HCT116 (cell line): ENCODE measurements around the gene SETDB1. TPM values are rescaled to one million over a fixed set of nuclear protein-coding genes. Genes with fewer than 3 reads are reported as not detected.

ENCODE experiments used
- ATAC-seq: fragments of 200-7000 bp; cut with Tn5 transposase; 2 replicates; pipeline ENCODE4 v1.9.1; 2020; ENCODE audit warnings: mild to moderate bottlenecking, moderate library complexity
- BruUV-seq: library from RNA; stranded (reverse); fragments of 400-500 nt; replicated peaks from 2 replicates; lab custom pipeline; 2021; lab: Mats Ljungman, UMichigan
- CTCF ChIA-PET: fragments of 300-600 bp; sonication (Branson Sonifier 250); formaldehyde crosslinking; loops from one replicate; lab custom pipeline; 2021; ENCODE audit warnings: antibody characterized with exemption; lab: Charles Lee
- POLR2A ChIA-PET: fragments of 300-600, 350-600 bp; sonication (Branson Sonifier 250); formaldehyde crosslinking; loops from one replicate; lab custom pipeline; 2021; ENCODE audit warnings: antibody characterized with exemption; lab: Charles Lee
- RAD21 ChIA-PET, 2 experiments: fragments of 300-600 bp; sonication (Branson Sonifier 250); formaldehyde crosslinking; loops; one replicate each; lab custom pipeline; 2023; ENCODE audit warnings: low total read pairs in 2 of 2; ENCODE audit not compliant: uncharacterized antibody in 2 of 2, unreplicated experiment in 2 of 2, low non-redundant PET in 1 of 2; lab: Charles Lee
- DNase-seq: peaks from one replicate; pipeline ENCODE4 v3.0.0-alpha.2; 2010; ENCODE audit warnings: low read depth, low spot score
- H2AFZ ChIP-seq: fragments of 200-600 bp; shearing (Covaris generic), sonication (generic); 2 replicates; pipeline ENCODE4 v1.6.1; 2017; ENCODE audit warnings: low read depth, mixed run types, mixed read lengths, antibody characterized with exemption, low read length; ENCODE audit not compliant: poor library complexity, severe bottlenecking
- H3K27ac ChIP-seq: 2 replicates; pipeline ENCODE4 v1.5.1; 2012; ENCODE audit warnings: low read depth, low read length
- H3K27me3 ChIP-seq: fragments of 200-600 bp; sonication (generic); 2 replicates; pipeline ENCODE4 v1.6.1; 2016; ENCODE audit warnings: mixed run types, low read length, mixed read lengths; ENCODE audit not compliant: insufficient read depth
- H3K36me3 ChIP-seq, 2 experiments: fragments of 200-500 bp in 1 of 2; fragments of 200-600 bp in 1 of 2; sonication (Bioruptor generic) in 1 of 2; sonication (generic) in 1 of 2; 2 replicates each; pipeline versions ENCODE4 v1.5.1 to v1.6.1; 2014 to 2016; ENCODE audit warnings: low read length in 2 of 2, inconsistent platforms in 1 of 2, mixed read lengths in 1 of 2, mixed run types in 1 of 2; ENCODE audit not compliant: insufficient read depth in 2 of 2, control insufficient read depth in 1 of 2
- H3K4me1 ChIP-seq, 2 experiments: fragments of 200-600 bp in 1 of 2; sonication (generic) in 1 of 2; 2 replicates each; pipeline versions ENCODE4 v1.5.1 to v1.6.1; 2012 to 2017; ENCODE audit warnings: low read length in 2 of 2, inconsistent platforms in 1 of 2, mild to moderate bottlenecking in 1 of 2, mixed read lengths in 1 of 2, mixed run types in 1 of 2, moderate library complexity in 1 of 2; ENCODE audit not compliant: insufficient read depth in 2 of 2, control insufficient read depth in 1 of 2
- H3K4me2 ChIP-seq: fragments of 200-600 bp; sonication (generic); 2 replicates; pipeline ENCODE4 v1.6.1; 2017; ENCODE audit warnings: mixed run types, low read length, mixed read lengths
- H3K4me3 ChIP-seq, 2 experiments: fragments of 200-600 bp in 1 of 2; sonication (generic) in 1 of 2; replicated peaks in 1 of 2; 2 replicates each; pipeline ENCODE4 v1.5.1; 2011 to 2016; ENCODE audit warnings: low read length in 2 of 2, control low read depth in 1 of 2, low read depth in 1 of 2, mild to moderate bottlenecking in 1 of 2, mixed read lengths in 1 of 2, mixed run types in 1 of 2
- H3K79me2 ChIP-seq: fragments of 200-600 bp; sonication (generic); 2 replicates; pipeline ENCODE4 v1.6.1; 2017; ENCODE audit warnings: mild to moderate bottlenecking, mixed run types, low read length, moderate library complexity, mixed read lengths; ENCODE audit not compliant: insufficient read depth
- H3K9ac ChIP-seq: fragments of 200-600 bp; sonication (generic); 2 replicates; pipeline ENCODE4 v1.6.1; 2016; ENCODE audit warnings: low read length, mixed read lengths
- H3K9me2 ChIP-seq: fragments of 200-600 bp; sonication (generic), shearing (Covaris generic); 2 replicates; pipeline ENCODE4 v1.6.1; 2017; ENCODE audit warnings: mixed run types, mild to moderate bottlenecking, moderate library complexity; ENCODE audit not compliant: insufficient read depth
- H3K9me3 ChIP-seq, 2 experiments: fragments of 200-500 bp in 1 of 2; fragments of 200-600 bp in 1 of 2; sonication (Bioruptor generic) in 1 of 2; sonication (generic) in 1 of 2; 2 replicates each; pipeline ENCODE4 v1.6.1; 2014 to 2017; ENCODE audit warnings: low read length in 2 of 2, mixed read lengths in 2 of 2, inconsistent platforms in 1 of 2, low read depth in 1 of 2, mild to moderate bottlenecking in 1 of 2, mixed run types in 1 of 2, moderate library complexity in 1 of 2; ENCODE audit not compliant: control insufficient read depth in 1 of 2, insufficient read depth in 1 of 2
- H4K20me1 ChIP-seq: fragments of 200-600 bp; sonication (generic), shearing (Covaris generic); 2 replicates; pipeline ENCODE4 v1.6.1; 2017; ENCODE audit warnings: mixed run types, mild to moderate bottlenecking, moderate library complexity; ENCODE audit not compliant: insufficient read depth
- EZH2phosphoT487 ChIP-seq: fragments of 200-600 bp; IDR thresholded peaks from 2 replicates; pipeline ENCODE4 v1.6.1; 2018; ENCODE audit warnings: antibody characterized with exemption, borderline replicate concordance
- FOSL1 ChIP-seq: IDR thresholded peaks from 2 replicates; pipeline ENCODE4 v1.6.1; 2012; ENCODE audit warnings: low read depth
- POLR2A ChIP-seq: IDR thresholded peaks from 2 replicates; pipeline ENCODE4 v1.7.0; 2011; ENCODE audit warnings: borderline replicate concordance; ENCODE audit not compliant: insufficient read depth, insufficient read length; ENCODE audit errors: extremely low read depth
- POLR2AphosphoS5 ChIP-seq: IDR thresholded peaks from 2 replicates; pipeline ENCODE4 v1.6.1; 2011; ENCODE audit warnings: mild to moderate bottlenecking, low read depth, low read length, moderate library complexity
- RAD21 ChIP-seq: IDR thresholded peaks from 2 replicates; pipeline ENCODE4 v1.6.1; 2012; ENCODE audit warnings: low read depth, mild to moderate bottlenecking
- SP1 ChIP-seq: IDR thresholded peaks from 2 replicates; pipeline ENCODE4 v1.6.1; 2012; ENCODE audit warnings: low read depth
- SRF ChIP-seq: IDR thresholded peaks from 2 replicates; pipeline ENCODE4 v1.6.1; 2012; ENCODE audit warnings: low read depth
- YY1 ChIP-seq: IDR thresholded peaks from 2 replicates; pipeline ENCODE4 v1.6.1; 2011; ENCODE audit warnings: low read length, low read depth, moderate library complexity, mild to moderate bottlenecking; ENCODE audit not compliant: insufficient replicate concordance; ENCODE audit errors: extremely low read depth
- intact Hi-C: fragments of 100-400 bp; cut with micrococcal nuclease; formaldehyde crosslinking; loops from 2 replicates; pipeline ENCODE4 v1.10.0; 2022
- total RNA-seq: library from RNA; stranded (reverse); gene quantifications from one replicate; pipeline ENCODE4 v1.2.1, GENCODE V29; 2021; ENCODE audit not compliant: unreplicated experiment
- TF ChIP-seq, protein P1 (sequence below): IDR thresholded peaks from 2 replicates; pipeline ENCODE4 v1.6.1; 2011; ENCODE audit warnings: mild to moderate bottlenecking, low read length, moderate library complexity; ENCODE audit not compliant: insufficient replicate concordance; ENCODE audit errors: extremely low read depth

SETDB1 gene
- total RNA-seq, 1 experiment from 2014 or later, result 54.3 TPM

DNA sequence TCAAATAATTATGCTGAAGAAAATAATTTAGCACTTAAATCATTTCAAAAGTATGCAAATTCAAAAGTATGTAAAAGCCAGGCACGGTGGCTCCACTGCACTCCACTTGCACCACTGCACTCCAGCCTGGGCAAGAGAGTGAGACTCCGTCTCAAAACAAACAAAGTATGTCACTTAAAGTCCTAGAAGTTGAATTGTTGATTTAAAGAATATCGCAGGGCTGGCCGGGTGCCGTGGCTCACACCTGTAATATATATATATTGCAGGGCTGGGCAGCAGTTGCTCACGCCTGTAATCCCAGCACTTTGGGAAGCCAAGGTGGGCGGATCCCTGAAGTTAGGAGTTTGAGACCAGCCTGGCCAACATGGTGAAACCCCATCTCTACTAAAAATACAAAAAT, 8.8 kb upstream of the SETDB1 start:
- Histone ChIP-seq H3K4me2 (no peak overlapping the region), H3K27me3 (no peaks in the 10 kb centered on the region), H3K36me3 (no peaks in the 10 kb centered on the region), H3K9me3 (no peaks in the 10 kb centered on the region), H3K79me2 (no peaks in the 10 kb centered on the region), H3K9me2 (no peaks in the 10 kb centered on the region), H3K4me1 (peaks cover 0 to 13% of the 10 kb centered on the region in 2 experiments; a peak in 2 of 4 replicates), H3K4me3 (no peak overlapping the region), H2AFZ (no peak overlapping the region), H4K20me1 (no peaks in the 10 kb centered on the region), H3K9ac (no peak overlapping the region), H3K27ac (no peak overlapping the region)
- TF ChIP-seq POLR2A, result no peak
- no peak for TF ChIP-seq EZH2phosphoT487
- no peak for TF ChIP-seq SRF
- no peak for TF ChIP-seq POLR2AphosphoS5
- TF ChIP-seq YY1, result no peak
- no peak for TF ChIP-seq SP1
- no peak for TF ChIP-seq FOSL1
- TF ChIP-seq RAD21, result no peak
- TF ChIP-seq, protein P1, sequence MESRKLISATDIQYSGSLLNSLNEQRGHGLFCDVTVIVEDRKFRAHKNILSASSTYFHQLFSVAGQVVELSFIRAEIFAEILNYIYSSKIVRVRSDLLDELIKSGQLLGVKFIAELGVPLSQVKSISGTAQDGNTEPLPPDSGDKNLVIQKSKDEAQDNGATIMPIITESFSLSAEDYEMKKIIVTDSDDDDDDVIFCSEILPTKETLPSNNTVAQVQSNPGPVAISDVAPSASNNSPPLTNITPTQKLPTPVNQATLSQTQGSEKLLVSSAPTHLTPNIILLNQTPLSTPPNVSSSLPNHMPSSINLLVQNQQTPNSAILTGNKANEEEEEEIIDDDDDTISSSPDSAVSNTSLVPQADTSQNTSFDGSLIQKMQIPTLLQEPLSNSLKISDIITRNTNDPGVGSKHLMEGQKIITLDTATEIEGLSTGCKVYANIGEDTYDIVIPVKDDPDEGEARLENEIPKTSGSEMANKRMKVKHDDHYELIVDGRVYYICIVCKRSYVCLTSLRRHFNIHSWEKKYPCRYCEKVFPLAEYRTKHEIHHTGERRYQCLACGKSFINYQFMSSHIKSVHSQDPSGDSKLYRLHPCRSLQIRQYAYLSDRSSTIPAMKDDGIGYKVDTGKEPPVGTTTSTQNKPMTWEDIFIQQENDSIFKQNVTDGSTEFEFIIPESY, result no peak
- BruUV-seq, result no TSS peak
- POLR2A ChIA-PET, result no interaction called here
- no peak for DNase-seq
- intact Hi-C loops, result no loop called here
- no peak for ATAC-seq
- RAD21 ChIA-PET, result no interaction called here
- CTCF ChIA-PET, result no interaction called here
